Upper lobe of right lung (tissue), 1 donor: ENCODE measurements around the gene CFAP68. TPM values are rescaled to one million over a fixed set of nuclear protein-coding genes. Genes with fewer than 3 reads are reported as not detected.

Experiments
- ATAC-seq: fragments of 200-7000 bp; cut with Tn5 transposase; one replicate; pipeline ENCODE4 v1.9.1; 2020; ENCODE audit warnings: mild to moderate bottlenecking, moderate library complexity
- DNase-seq: peaks from one replicate; pipeline ENCODE4 v3.0.0-alpha.2; 2020
- H3K27ac ChIP-seq: fragments of 200-600 bp; one replicate; pipeline ENCODE4 v1.8.0; 2022
- H3K27me3 ChIP-seq: fragments of 200-600 bp; one replicate; pipeline ENCODE4 v1.8.0; 2022; ENCODE audit warnings: mild to moderate bottlenecking
- H3K36me3 ChIP-seq: fragments of 200-600 bp; one replicate; pipeline ENCODE4 v1.8.0; 2022
- H3K4me1 ChIP-seq: fragments of 200-600 bp; one replicate; pipeline ENCODE4 v1.8.0; 2022
- H3K4me3 ChIP-seq: fragments of 200-600 bp; one replicate; pipeline ENCODE4 v1.8.0; 2022; ENCODE audit warnings: mild to moderate bottlenecking
- H3K9me3 ChIP-seq: fragments of 200-600 bp; one replicate; pipeline ENCODE4 v1.8.0; 2022
- CTCF ChIP-seq: fragments of 200-600 bp; IDR thresholded peaks from one replicate; pipeline ENCODE4 v1.8.0; 2022; ENCODE audit warnings: antibody characterized with exemption
- intact Hi-C: fragments of 100-400 bp; cut with DNase I; formaldehyde crosslinking; loops from one replicate; pipeline ENCODE4 v1.11.0; 2022
- total RNA-seq: library from RNA; stranded (reverse); fragmentation: NEBNext Ultra II Directional; extraction: Animal tissue kit (Norgen Biotek cat#: 25700); gene quantifications from one replicate; pipeline ENCODE4 v1.2.1, GENCODE V29; 2021
- donor health status: DM: no; HTN: yes; CAD: no; lungs with severe emphysema.

Gene CFAP68
- total RNA-seq, 1 donor from 2014 or later, result 20.0 TPM

GRCh38 chr11:111933872-111934271 is 54.5 kb downstream of the CFAP68 start:
- ATAC-seq, result no peak
- TF ChIP-seq CTCF, result no peak
- H3K27ac ChIP-seq, result no peak overlapping the region

GRCh38 chr11:111934306-111934705 is 55.0 kb downstream of the CFAP68 start:
- no peaks in the 10 kb centered on the region for H3K36me3 ChIP-seq
- no peaks in the 10 kb centered on the region for H3K9me3 ChIP-seq
- H3K4me1 ChIP-seq, result peaks cover 34% of the 10 kb centered on the region
- no peak for TF ChIP-seq CTCF
- DNase-seq (no peak), ATAC-seq (no peak)
- intact Hi-C loops, result no loop called here
- H3K27me3 ChIP-seq, result no peaks in the 10 kb centered on the region
- no peak overlapping the region for H3K27ac ChIP-seq
- H3K4me3 ChIP-seq, result no peak overlapping the region

More at GRCh38 chr11:111933872-111934271, 54.5 kb downstream of the CFAP68 start:
- Histone ChIP-seq H3K4me3 (no peak overlapping the region), H3K36me3 (no peaks in the 10 kb centered on the region), H3K27me3 (no peaks in the 10 kb centered on the region), H3K9me3 (no peaks in the 10 kb centered on the region), H3K4me1 (peaks cover 34% of the 10 kb centered on the region)
- intact Hi-C loops, result no loop called here
- no peak for DNase-seq

Other genes starting within 250 kb of the CFAP68 start
- 26.7 TPM for gene PPP2R1B, start 113.2 kb upstream of the CFAP68 start, total RNA-seq
- gene ALG9, start 8.0 kb upstream of the CFAP68 start, total RNA-seq, result 26.6 TPM
- gene FDXACB1, start 376 bp upstream of the CFAP68 start, total RNA-seq, result 1.9 TPM
- 113 TPM for gene CRYAB, start 32.2 kb downstream of the CFAP68 start, total RNA-seq
- 9.2 TPM for gene HSPB2, start 33.2 kb downstream of the CFAP68 start, total RNA-seq
- gene C11orf52, start 39.4 kb downstream of the CFAP68 start, total RNA-seq, result 9.8 TPM
- gene DIXDC1, start 57.8 kb downstream of the CFAP68 start, total RNA-seq, result 15.2 TPM
- 29.2 TPM for gene DLAT, start 145.9 kb downstream of the CFAP68 start, total RNA-seq
- 1.3 TPM for gene PIH1D2, start 194.5 kb downstream of the CFAP68 start, total RNA-seq
- gene NKAPD1, start 194.8 kb downstream of the CFAP68 start, total RNA-seq, result 18.9 TPM
- 33.9 TPM for gene TIMM8B, start 207.2 kb downstream of the CFAP68 start, total RNA-seq
- 90.1 TPM for gene SDHD, start 207.3 kb downstream of the CFAP68 start, total RNA-seq